ENCODE data around the gene PSG7.
"Not testable (repeated sequence)": the region's sequence is repeated elsewhere in the genome, so short reads cannot be mapped to it uniquely, and the experiment has no call there.

Gene PSG7

GRCh38 chr19:42937107-42937506 lies at the start of gene PSG7:
TSS of gene PSG7 (minus strand) at chr19:42937207. CDS start at chr19:42937076, 131 bp downstream.
- DNase-seq = not testable (repeated sequence)

GRCh38 chr19:42985588-42985987 lies 48.6 kb upstream of the PSG7 start:
- no peak for DNase-seq

GRCh38 chr19:42982111-42982510 lies 45.1 kb upstream of the PSG7 start:
- DNase-seq = not testable (repeated sequence)

- DNase-seq = not testable (repeated sequence)
Observed at GRCh38 chr19:42971451-42971850, 34.4 kb upstream of the PSG7 start.

GRCh38 chr19:42965176-42965575 lies 28.2 kb upstream of the PSG7 start:
- no peak for DNase-seq

GRCh38 chr19:42961119-42961518 lies 24.1 kb upstream of the PSG7 start:
- DNase-seq = no peak

- DNase-seq = not testable (repeated sequence)
Observed at GRCh38 chr19:42952126-42952525, 15.1 kb upstream of the PSG7 start.

- not testable (repeated sequence) for DNase-seq
Observed at GRCh38 chr19:42951476-42951875, 14.5 kb upstream of the PSG7 start.

- no peak for DNase-seq
Observed at GRCh38 chr19:42942187-42942789, 5.3 kb upstream of the PSG7 start.

- not testable (repeated sequence) for DNase-seq
Observed at GRCh38 chr19:42934726-42935125, 2.3 kb downstream of the PSG7 start.

- DNase-seq = not testable (repeated sequence)
Observed at GRCh38 chr19:42934183-42934582, 2.8 kb downstream of the PSG7 start.

- not testable (repeated sequence) for DNase-seq
Observed at GRCh38 chr19:42933412-42933811, 3.6 kb downstream of the PSG7 start.

GRCh38 chr19:42932485-42933101 lies 4.4 kb downstream of the PSG7 start:
- DNase-seq = not testable (repeated sequence)

GRCh38 chr19:42930214-42930613 lies 6.8 kb downstream of the PSG7 start:
- DNase-seq = not testable (repeated sequence)

- no peak for DNase-seq
Observed at GRCh38 chr19:42928896-42929295, 8.1 kb downstream of the PSG7 start.

GRCh38 chr19:42926781-42927180 lies 10.2 kb downstream of the PSG7 start:
- DNase-seq = no peak

GRCh38 chr19:42923106-42923505 lies 13.9 kb downstream of the PSG7 start:
- DNase-seq = not testable (repeated sequence)

- DNase-seq = not testable (repeated sequence)
Observed at GRCh38 chr19:42920971-42921370, 16.0 kb downstream of the PSG7 start.

GRCh38 chr19:42919757-42920079 lies 17.3 kb downstream of the PSG7 start:
- DNase-seq = no peak

GRCh38 chr19:42919070-42919756 lies 17.8 kb downstream of the PSG7 start:
- DNase-seq = not testable (repeated sequence)

- not testable (repeated sequence) for DNase-seq
Observed at GRCh38 chr19:42918377-42919069, 18.5 kb downstream of the PSG7 start.

GRCh38 chr19:42917634-42918033 lies 19.4 kb downstream of the PSG7 start, which contains the start of gene PSG6:
TSS of gene PSG6 (minus strand) at chr19:42917894. CDS start at chr19:42917792, 102 bp downstream.
- not testable (repeated sequence) for DNase-seq

- DNase-seq = not testable (repeated sequence)
Observed at GRCh38 chr19:42916931-42917330, 20.1 kb downstream of the PSG7 start.
